RWPE1 (cell line): Measurements from ENCODE around the gene ZNF277.
"Not testable (repeated sequence)": the region's sequence is repeated elsewhere in the genome, so short reads cannot be mapped to it uniquely, and the experiment has no call there.

Experiments
- CTCF ChIA-PET: fragments of 350-600 bp; sonication (Branson Sonifier 250); formaldehyde crosslinking; extraction: SDS; loops from one replicate; lab custom pipeline; 2021; lab: Yijun Ruan, JAX
- POLR2A ChIA-PET: fragments of 400-600 bp; formaldehyde crosslinking; extraction: SDS; loops from one replicate; lab custom pipeline; 2020; ENCODE audit warnings: antibody characterized with exemption; ENCODE audit not compliant: low non-redundant PET; lab: Yijun Ruan, JAX
- DNase-seq: peaks from one replicate; pipeline ENCODE4 v3.0.0; 2012; ENCODE audit warnings: low spot score
- H3K27ac ChIP-seq: fragments of 450-650 bp; 2 replicates; pipeline ENCODE4 v1.5.1; 2017
- CTCF ChIP-seq: fragments of 450-650 bp; conservative IDR thresholded peaks from 2 replicates; pipeline ENCODE4 v1.5.1; 2017; ENCODE audit warnings: low read depth, mild to moderate bottlenecking

The ZNF277 gene

GRCh38 chr7:112383671-112384417 is 177.3 kb downstream of the ZNF277 start:
- no peak for DNase-seq
- ChIA-PET POLR2A (no interaction called here), CTCF (no interaction called here)
- TF ChIP-seq CTCF, result no peak
- H3K27ac ChIP-seq, result no peak overlapping the region

- H3K27ac ChIP-seq, result no peak overlapping the region
- CTCF ChIA-PET, result no interaction called here
- no peak for TF ChIP-seq CTCF
- DNase-seq, result no peak
- POLR2A ChIA-PET, result no interaction called here
These were observed 179.0 kb downstream of the ZNF277 start for GRCh38 chr7:112385516-112385915.

GRCh38 chr7:112386619-112387018 is 180.1 kb downstream of the ZNF277 start:
- no peak overlapping the region for H3K27ac ChIP-seq
- no peak for DNase-seq
- CTCF ChIA-PET, result interaction anchor here (0.6 kb wide), 1 partner anchor 545 kb away, joined by 5 read pairs; no protein-coding TSS in a partner anchor
- POLR2A ChIA-PET, result no interaction called here
- no peak for TF ChIP-seq CTCF

GRCh38 chr7:112390167-112390566 is 183.7 kb downstream of the ZNF277 start:
- H3K27ac ChIP-seq, result no peak overlapping the region
- no peak for DNase-seq
- ChIA-PET POLR2A (no interaction called here), CTCF (interaction anchor here (0.6 kb wide), 1 partner anchor 67 kb away, joined by 3 read pairs; no protein-coding TSS in a partner anchor)
- TF ChIP-seq CTCF, result no peak

GRCh38 chr7:112391079-112391821 is 184.8 kb downstream of the ZNF277 start:
- DNase-seq, result peak; percentile 13
- POLR2A ChIA-PET, H3K27ac ChIP-seq: not testable (repeated sequence)
- CTCF ChIA-PET, result interaction anchor here (0.5 kb wide), 1 partner anchor 241 kb away, joined by 3 read pairs; no protein-coding TSS in a partner anchor

GRCh38 chr7:112391841-112392286 is 185.4 kb downstream of the ZNF277 start:
- POLR2A ChIA-PET, result not testable (repeated sequence)
- peak; percentile 44 for DNase-seq
- H3K27ac ChIP-seq, result peak overlapping the region; percentile 77
- CTCF ChIA-PET, result interaction anchor here (0.7 kb wide), 1 partner anchor 602 kb away, joined by 3 read pairs; no protein-coding TSS in a partner anchor
